ENCODE data around the gene NLE1. TPM values are rescaled to one million over a fixed set of nuclear protein-coding genes. Genes with fewer than 3 reads are reported as not detected.

Gene NLE1
- total and polyA plus RNA-seq, 12 donors = 5.0 to 18.7 (median 11.8) TPM

GRCh38 chr17:35129973-35130351 is 12.1 kb downstream of the NLE1 start:
- intact Hi-C loops (cut with DNase I) = loop anchor here (10.0 kb wide), 1 partner anchor 585 kb away; no protein-coding TSS in a partner anchor
- no peak for TF ChIP-seq POLR2A (IDR thresholded peaks at IDR 0.05)
- no peak for TF ChIP-seq CTCF (IDR thresholded peaks at IDR 0.05)
- no peaks in the 10 kb centered on the region for H3K9me3 ChIP-seq (replicated peaks in 1 of 3)
- no peaks in the 10 kb centered on the region for H3K4me1 ChIP-seq (replicated peaks in 1 of 2)
- H3K27ac ChIP-seq = no peak overlapping the region
- H3K4me3 ChIP-seq = no peak overlapping the region
- no peaks in the 10 kb centered on the region for H3K27me3 ChIP-seq
- DNase-seq = no peak
- peaks cover 0 to 38% of the 10 kb centered on the region in 2 donors for H3K36me3 ChIP-seq (replicated peaks in 1 of 2)
- WGBS, 4 donors = 86 to 96% (median 92%) methylated on average over 5 of the region's 5 CpGs

- no peak overlapping the region for H3K27ac ChIP-seq
- H3K27me3 ChIP-seq = no peaks in the 10 kb centered on the region
- intact Hi-C loops (cut with DNase I) = loop anchor here (10.0 kb wide), 1 partner anchor 585 kb away; no protein-coding TSS in a partner anchor
- no peak for TF ChIP-seq CTCF (IDR thresholded peaks at IDR 0.05)
- no peak for DNase-seq
- no peaks in the 10 kb centered on the region for H3K4me1 ChIP-seq (replicated peaks in 1 of 2)
- no peaks in the 10 kb centered on the region for H3K9me3 ChIP-seq (replicated peaks in 1 of 3)
- 75 to 87% (median 77%) methylated on average over 8 to 11 of the region's 11 CpGs for WGBS, 4 donors
- H3K36me3 ChIP-seq (replicated peaks in 1 of 2) = peaks cover 0 to 32% of the 10 kb centered on the region in 2 donors
- no peak overlapping the region for H3K4me3 ChIP-seq
These were observed 12.7 kb downstream of the NLE1 start for GRCh38 chr17:35129154-35129972.

GRCh38 chr17:35127751-35128514 is 14.2 kb downstream of the NLE1 start:
- TF ChIP-seq CTCF (IDR thresholded peaks at IDR 0.05) (no peak), POLR2A (IDR thresholded peaks at IDR 0.05) (no peak)
- Histone ChIP-seq H3K36me3 (replicated peaks in 1 of 2) (peaks cover 0 to 18% of the 10 kb centered on the region in 2 donors), H3K4me1 (replicated peaks in 1 of 2) (no peaks in the 10 kb centered on the region), H3K4me3 (no peak overlapping the region), H3K27ac (no peak overlapping the region), H3K27me3 (no peaks in the 10 kb centered on the region), H3K9me3 (replicated peaks in 1 of 3) (no peaks in the 10 kb centered on the region)
- intact Hi-C loops (cut with DNase I) = loop anchor here (10.0 kb wide), 1 partner anchor 583 kb away; no protein-coding TSS in a partner anchor
- 86 to 89% (median 87%) methylated on average over 11 of the region's 11 CpGs for WGBS, 4 donors
- DNase-seq = no peak

GRCh38 chr17:35121315-35121714 is 20.8 kb downstream of the NLE1 start, which contains the start of gene FNDC8:
Gene FNDC8, plus strand, starts transcription at chr17:35121615. Its CDS starts 79 bp downstream, at chr17:35121694.
- Histone ChIP-seq H3K4me1 (replicated peaks in 1 of 2) (peaks cover 7 to 12% of the 10 kb centered on the region in 2 donors), H3K27ac (no peak within 1 kb of the TSS), H3K4me3 (no peak within 1 kb of the TSS), H3K36me3 (replicated peaks in 1 of 2) (no peaks in the 10 kb centered on the region), H3K27me3 (no peaks in the 10 kb centered on the region), H3K9me3 (replicated peaks in 1 of 3) (no peaks in the 10 kb centered on the region)
- intact Hi-C loops (cut with DNase I) = loop anchor here (5.0 to 10.0 kb wide), 3 partner anchors 124 to 704 kb away; no protein-coding TSS in a partner anchor
- TF ChIP-seq CTCF (IDR thresholded peaks at IDR 0.05) (no peak), POLR2A (IDR thresholded peaks at IDR 0.05) (no peak)
- no peak for DNase-seq
- WGBS, 4 donors = 87 to 95% (median 93%) methylated on average over 3 of the region's 3 CpGs

Measured in adrenal gland (tissue), 12 donors.